ENCODE data around the gene PREX1.

PREX1 gene

DNA sequence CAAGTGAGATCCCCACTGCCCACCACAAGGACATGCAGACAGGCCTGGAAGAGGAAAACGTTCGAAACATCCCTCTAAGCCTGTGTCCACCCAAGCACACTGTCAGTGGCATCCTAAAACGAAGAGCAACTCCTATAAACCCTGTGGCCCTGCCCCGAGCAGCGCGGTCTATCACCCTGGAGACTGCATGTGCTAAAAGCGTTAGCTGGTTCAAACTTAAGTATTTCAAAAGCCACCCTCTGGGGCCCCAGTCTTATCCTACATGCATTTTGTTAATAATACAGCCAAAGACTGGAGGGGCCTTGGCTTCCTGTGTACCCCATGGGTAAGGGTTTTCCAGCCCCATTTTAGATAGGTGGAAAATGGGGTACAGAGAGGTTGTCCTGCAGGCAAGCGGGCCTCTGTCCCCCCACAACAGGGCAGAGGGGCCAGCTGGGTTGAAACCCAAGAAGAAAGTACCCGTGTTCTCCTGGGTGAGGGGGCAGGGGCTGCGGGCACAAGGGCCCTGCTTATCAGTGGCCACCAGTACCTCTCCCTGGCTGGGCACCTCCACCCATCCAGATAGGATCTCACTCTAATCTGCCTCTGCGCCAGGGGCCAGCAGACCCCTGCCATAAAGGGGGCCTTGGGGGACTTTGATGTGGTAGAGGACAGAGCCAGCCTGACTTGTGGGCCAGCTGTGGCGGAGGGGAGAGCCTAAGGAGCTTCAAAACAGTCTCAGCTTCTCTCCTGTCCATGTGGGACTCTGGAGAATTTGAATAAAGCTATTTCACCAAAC lies 28.3 kb downstream of the PREX1 start:
- no peaks in the 10 kb centered on the region for H3K27me3 ChIP-seq (ENCODE audit: insufficient read depth, poor library complexity, severe bottlenecking)
- no peak overlapping the region for H3K4me3 ChIP-seq (replicated peaks; ENCODE audit: insufficient read depth, low read length)
- DNase-seq (ENCODE audit: low read depth in 1 of 2, low spot score in 1 of 2), result no peak
- TF ChIP-seq GABPA (IDR thresholded peaks at IDR 0.05; ENCODE audit: low read depth), result no peak
- TF ChIP-seq SPI1 (IDR thresholded peaks at IDR 0.05; ENCODE audit: borderline replicate concordance, low read depth), result no peak
- no peak overlapping the region for H3K27ac ChIP-seq (replicated peaks)

DNA sequence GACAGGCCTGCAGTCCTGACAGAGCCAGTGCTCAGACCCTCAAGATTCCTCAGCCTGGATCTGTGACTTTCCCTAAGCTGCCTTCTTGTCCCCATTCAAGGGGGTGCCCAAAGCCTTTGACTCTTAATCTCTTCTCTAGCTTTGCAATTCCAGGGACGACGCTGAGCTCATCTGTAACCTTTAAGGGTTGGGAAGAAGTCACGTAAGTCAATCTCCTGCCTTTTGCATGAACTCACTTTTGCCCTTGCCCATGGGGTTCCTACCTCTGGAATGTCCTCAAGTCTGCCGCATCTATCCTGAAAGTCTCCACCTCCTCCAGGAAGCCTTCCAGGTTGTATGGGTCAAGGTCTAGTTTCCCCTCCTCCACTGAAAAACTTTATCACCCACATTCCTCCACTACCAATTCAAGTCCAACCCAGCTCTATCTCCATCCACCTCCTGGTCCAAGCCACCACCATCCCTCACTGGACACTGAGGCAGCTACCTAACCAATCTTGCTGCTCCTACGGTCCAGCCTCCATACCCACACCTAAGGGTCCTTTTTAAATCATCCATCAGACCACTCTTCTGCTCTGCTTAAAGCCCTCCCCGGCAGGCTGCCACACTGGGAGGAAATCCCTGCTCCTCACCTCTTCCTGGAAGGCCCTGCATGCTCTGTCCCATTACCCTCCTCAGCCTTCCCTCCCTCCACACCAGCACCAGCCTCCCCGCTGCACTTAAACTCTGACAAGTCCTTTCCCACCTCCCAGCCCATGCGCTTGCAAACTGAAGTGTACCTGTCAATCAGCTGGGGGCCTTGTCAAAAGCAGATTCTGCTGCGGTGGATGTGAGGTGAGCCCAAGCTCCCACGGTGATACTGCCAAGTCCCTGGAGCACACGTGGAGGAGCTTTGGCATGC lies 29.7 kb downstream of the PREX1 start:
- TF ChIP-seq GABPA (IDR thresholded peaks at IDR 0.05; ENCODE audit: low read depth), result no peak
- TF ChIP-seq POLR2AphosphoS5 (IDR thresholded peaks at IDR 0.05; ENCODE audit: low read depth), result no peak
- TF ChIP-seq, protein P1, sequence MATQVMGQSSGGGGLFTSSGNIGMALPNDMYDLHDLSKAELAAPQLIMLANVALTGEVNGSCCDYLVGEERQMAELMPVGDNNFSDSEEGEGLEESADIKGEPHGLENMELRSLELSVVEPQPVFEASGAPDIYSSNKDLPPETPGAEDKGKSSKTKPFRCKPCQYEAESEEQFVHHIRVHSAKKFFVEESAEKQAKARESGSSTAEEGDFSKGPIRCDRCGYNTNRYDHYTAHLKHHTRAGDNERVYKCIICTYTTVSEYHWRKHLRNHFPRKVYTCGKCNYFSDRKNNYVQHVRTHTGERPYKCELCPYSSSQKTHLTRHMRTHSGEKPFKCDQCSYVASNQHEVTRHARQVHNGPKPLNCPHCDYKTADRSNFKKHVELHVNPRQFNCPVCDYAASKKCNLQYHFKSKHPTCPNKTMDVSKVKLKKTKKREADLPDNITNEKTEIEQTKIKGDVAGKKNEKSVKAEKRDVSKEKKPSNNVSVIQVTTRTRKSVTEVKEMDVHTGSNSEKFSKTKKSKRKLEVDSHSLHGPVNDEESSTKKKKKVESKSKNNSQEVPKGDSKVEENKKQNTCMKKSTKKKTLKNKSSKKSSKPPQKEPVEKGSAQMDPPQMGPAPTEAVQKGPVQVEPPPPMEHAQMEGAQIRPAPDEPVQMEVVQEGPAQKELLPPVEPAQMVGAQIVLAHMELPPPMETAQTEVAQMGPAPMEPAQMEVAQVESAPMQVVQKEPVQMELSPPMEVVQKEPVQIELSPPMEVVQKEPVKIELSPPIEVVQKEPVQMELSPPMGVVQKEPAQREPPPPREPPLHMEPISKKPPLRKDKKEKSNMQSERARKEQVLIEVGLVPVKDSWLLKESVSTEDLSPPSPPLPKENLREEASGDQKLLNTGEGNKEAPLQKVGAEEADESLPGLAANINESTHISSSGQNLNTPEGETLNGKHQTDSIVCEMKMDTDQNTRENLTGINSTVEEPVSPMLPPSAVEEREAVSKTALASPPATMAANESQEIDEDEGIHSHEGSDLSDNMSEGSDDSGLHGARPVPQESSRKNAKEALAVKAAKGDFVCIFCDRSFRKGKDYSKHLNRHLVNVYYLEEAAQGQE (IDR thresholded peaks at IDR 0.05; ENCODE audit: insufficient replicate concordance, low read depth), result no peak
- TF ChIP-seq, protein P2, sequence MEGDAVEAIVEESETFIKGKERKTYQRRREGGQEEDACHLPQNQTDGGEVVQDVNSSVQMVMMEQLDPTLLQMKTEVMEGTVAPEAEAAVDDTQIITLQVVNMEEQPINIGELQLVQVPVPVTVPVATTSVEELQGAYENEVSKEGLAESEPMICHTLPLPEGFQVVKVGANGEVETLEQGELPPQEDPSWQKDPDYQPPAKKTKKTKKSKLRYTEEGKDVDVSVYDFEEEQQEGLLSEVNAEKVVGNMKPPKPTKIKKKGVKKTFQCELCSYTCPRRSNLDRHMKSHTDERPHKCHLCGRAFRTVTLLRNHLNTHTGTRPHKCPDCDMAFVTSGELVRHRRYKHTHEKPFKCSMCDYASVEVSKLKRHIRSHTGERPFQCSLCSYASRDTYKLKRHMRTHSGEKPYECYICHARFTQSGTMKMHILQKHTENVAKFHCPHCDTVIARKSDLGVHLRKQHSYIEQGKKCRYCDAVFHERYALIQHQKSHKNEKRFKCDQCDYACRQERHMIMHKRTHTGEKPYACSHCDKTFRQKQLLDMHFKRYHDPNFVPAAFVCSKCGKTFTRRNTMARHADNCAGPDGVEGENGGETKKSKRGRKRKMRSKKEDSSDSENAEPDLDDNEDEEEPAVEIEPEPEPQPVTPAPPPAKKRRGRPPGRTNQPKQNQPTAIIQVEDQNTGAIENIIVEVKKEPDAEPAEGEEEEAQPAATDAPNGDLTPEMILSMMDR (IDR thresholded peaks at IDR 0.05; ENCODE audit: insufficient read depth, low read length), result no peak
- no peak for TF ChIP-seq SPI1 (IDR thresholded peaks at IDR 0.05; ENCODE audit: borderline replicate concordance, low read depth)
- H3K27ac ChIP-seq (replicated peaks), result peak overlapping the region; percentile 54
- H3K27me3 ChIP-seq (ENCODE audit: insufficient read depth, poor library complexity, severe bottlenecking), result no peaks in the 10 kb centered on the region
- DNase-seq (ENCODE audit: low read depth in 1 of 2, low spot score in 1 of 2), result no peak
- no peak overlapping the region for H3K4me3 ChIP-seq (replicated peaks; ENCODE audit: insufficient read depth, low read length)

DNA sequence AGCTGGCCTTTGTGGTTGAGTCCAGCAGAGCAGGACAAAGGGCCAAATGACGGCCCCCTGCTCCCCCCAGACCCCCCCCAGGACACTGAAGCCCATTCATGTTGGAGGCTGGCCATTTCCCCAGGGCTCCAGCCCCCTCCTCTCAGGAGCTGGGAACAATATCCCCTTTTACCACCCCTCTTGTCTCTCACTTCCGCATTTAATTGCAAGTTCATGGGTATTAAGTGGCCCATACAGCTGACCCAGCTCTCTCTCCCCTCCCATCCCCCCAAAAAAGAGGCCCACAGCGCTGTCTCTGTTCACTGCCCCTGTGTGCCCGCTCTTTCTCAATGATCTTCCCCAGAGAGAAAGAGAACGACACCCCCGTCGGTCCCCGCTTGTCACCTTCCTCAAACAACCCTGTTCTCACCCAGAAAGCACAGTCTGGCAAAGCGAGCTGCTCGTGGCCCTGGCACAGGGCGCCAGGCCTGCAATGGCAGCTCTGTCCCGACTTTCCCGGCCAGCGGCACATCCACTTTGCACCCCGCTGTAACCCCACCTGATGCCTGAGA lies 30.4 kb downstream of the PREX1 start:
- no peaks in the 10 kb centered on the region for H3K27me3 ChIP-seq (ENCODE audit: insufficient read depth, poor library complexity, severe bottlenecking)
- peak overlapping the region; percentile 54 for H3K27ac ChIP-seq (replicated peaks)
- TF ChIP-seq SPI1 (IDR thresholded peaks at IDR 0.05; ENCODE audit: borderline replicate concordance, low read depth) (peak; percentile 79), POLR2AphosphoS5 (IDR thresholded peaks at IDR 0.05; ENCODE audit: low read depth) (no peak; the same call in 1 of the 2 replicates)
- peak; percentile 61 to 85 for DNase-seq (ENCODE audit: low read depth in 1 of 2, low spot score in 1 of 2)
- H3K4me3 ChIP-seq (replicated peaks; ENCODE audit: insufficient read depth, low read length), result no peak overlapping the region

DNA sequence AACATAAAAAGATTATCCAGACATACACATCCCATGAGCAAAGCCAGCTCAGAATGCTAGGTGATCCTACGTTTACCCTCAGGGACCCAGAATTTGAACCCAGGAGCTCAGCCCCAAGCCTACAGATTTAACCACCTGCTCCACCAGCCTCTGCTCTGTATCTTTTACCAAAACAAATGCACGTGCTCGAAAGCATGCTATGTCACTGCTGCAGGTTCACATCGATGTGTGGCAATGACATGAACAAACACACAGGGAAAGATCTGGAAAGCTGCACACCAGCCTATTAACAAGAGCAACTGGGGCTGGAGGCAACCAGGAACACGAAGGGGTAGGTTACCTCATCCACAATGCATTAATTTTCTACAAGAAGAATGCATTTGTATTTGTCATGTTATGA lies 32.1 kb downstream of the PREX1 start:
- Histone ChIP-seq H3K27ac (replicated peaks) (no peak overlapping the region), H3K4me3 (replicated peaks; ENCODE audit: insufficient read depth, low read length) (no peak overlapping the region), H3K27me3 (ENCODE audit: insufficient read depth, poor library complexity, severe bottlenecking) (no peaks in the 10 kb centered on the region)
- TF ChIP-seq, protein P1 (IDR thresholded peaks at IDR 0.05; ENCODE audit: insufficient replicate concordance, low read depth), result no peak
- TF ChIP-seq SPI1 (IDR thresholded peaks at IDR 0.05; ENCODE audit: borderline replicate concordance, low read depth), result no peak
- TF ChIP-seq POLR2AphosphoS5 (IDR thresholded peaks at IDR 0.05; ENCODE audit: low read depth), result no peak
- no peak for TF ChIP-seq GABPA (IDR thresholded peaks at IDR 0.05; ENCODE audit: low read depth)
- TF ChIP-seq, protein P2 (IDR thresholded peaks at IDR 0.05; ENCODE audit: insufficient read depth, low read length), result no peak
- no peak for DNase-seq (ENCODE audit: low read depth in 1 of 2, low spot score in 1 of 2)

Measured in HL-60 (cell line).